Fibroblast of pulmonary artery (primary cell): Measurements from ENCODE around the gene NUP210L.

Experiments used
- DNase-seq: peaks from one replicate; pipeline ENCODE4 v3.0.0-alpha.2; 2010; ENCODE audit warnings: low read depth
- H3K4me3 ChIP-seq: replicated peaks from 2 replicates; pipeline ENCODE4 v1.5.1; 2011; ENCODE audit warnings: low read depth, mild to moderate bottlenecking, control low read depth, low read length, moderate library complexity
- CTCF ChIP-seq: IDR thresholded peaks from 2 replicates; pipeline ENCODE4 v1.5.1; 2011; ENCODE audit warnings: mild to moderate bottlenecking, control low read depth, low read length, inconsistent platforms; ENCODE audit errors: missing control alignments

The NUP210L gene

GRCh38 chr1:153976819-153977249 lies 178.0 kb downstream of the NUP210L start:
- no peak for TF ChIP-seq CTCF
- H3K4me3 ChIP-seq: peak overlapping the region; percentile 94
- no peak for DNase-seq

- no peak for TF ChIP-seq CTCF
- no peak overlapping the region for H3K4me3 ChIP-seq
- DNase-seq: no peak
These were observed 181.3 kb downstream of the NUP210L start for GRCh38 chr1:153973525-153973924.

- TF ChIP-seq CTCF: no peak
- no peak overlapping the region for H3K4me3 ChIP-seq
- DNase-seq: no peak
These were observed 181.8 kb downstream of the NUP210L start for GRCh38 chr1:153973071-153973470.

- no peak for TF ChIP-seq CTCF
- H3K4me3 ChIP-seq: no peak overlapping the region
- no peak for DNase-seq
These were observed 184.5 kb downstream of the NUP210L start for GRCh38 chr1:153970346-153970745.

GRCh38 chr1:153968972-153969371 lies 185.9 kb downstream of the NUP210L start:
- no peak for TF ChIP-seq CTCF
- no peak for DNase-seq
- no peak overlapping the region for H3K4me3 ChIP-seq

- DNase-seq: no peak
- TF ChIP-seq CTCF: no peak
- peak overlapping the region; percentile 73 for H3K4me3 ChIP-seq
These were observed 186.5 kb downstream of the NUP210L start for GRCh38 chr1:153968408-153968807.

- no peak for TF ChIP-seq CTCF
- H3K4me3 ChIP-seq: peak overlapping the region; percentile 73
- no peak for DNase-seq
These were observed 186.9 kb downstream of the NUP210L start for GRCh38 chr1:153968000-153968363.
